Left lung (tissue), 10 donors: ENCODE measurements around the gene TMEM220. TPM values are rescaled to one million over a fixed set of nuclear protein-coding genes. Genes with fewer than 3 reads are reported as not detected.
"Not testable (repeated sequence)": the region's sequence is repeated elsewhere in the genome, so short reads cannot be mapped to it uniquely, and the experiment has no call there.

Source experiments
- ATAC-seq: fragments of 200-7000 bp; cut with Tn5 transposase; one replicate; pipeline ENCODE4 v1.9.1; 2020; ENCODE audit warnings: moderate library complexity
- DNase-seq, 4 donors: peaks; one replicate each; pipeline ENCODE4 v3.0.0-alpha.2; 2013 to 2020
- H3K27ac ChIP-seq, 2 donors: fragments of 200-600 bp; sonication (generic) in 1 of 2; one replicate each; pipeline versions ENCODE4 v1.5.0 to v1.8.0; 2020 to 2021
- H3K27me3 ChIP-seq, 2 donors: fragments of 200-600 bp; sonication (generic) in 1 of 2; one replicate each; pipeline versions ENCODE4 v1.5.0 to v1.8.0; 2020 to 2021
- H3K36me3 ChIP-seq, 2 donors: fragments of 200-600 bp; sonication (generic) in 1 of 2; one replicate each; pipeline versions ENCODE4 v1.5.0 to v1.8.0; 2020 to 2021
- H3K4me1 ChIP-seq, 2 donors: fragments of 200-600 bp; one replicate each; pipeline ENCODE4 v1.8.0; 2021
- H3K4me3 ChIP-seq, 2 donors: fragments of 200-600 bp; sonication (generic) in 1 of 2; one replicate each; pipeline versions ENCODE4 v1.5.0 to v1.8.0; 2020 to 2021; ENCODE audit warnings: mild to moderate bottlenecking in 1 of 2
- H3K9me3 ChIP-seq, 2 donors: fragments of 200-600 bp; sonication (generic) in 1 of 2; one replicate each; pipeline versions ENCODE4 v1.5.0 to v1.8.0; 2020 to 2021
- intact Hi-C, 2 donors: fragments of 100-400 bp; cut with DNase I; formaldehyde crosslinking; loops; one replicate each; pipeline versions ENCODE4 v1.11.2 to v1.14.2; 2022
- polyA plus RNA-seq, 6 donors: library from polyadenylated mRNA; unstranded; fragments of 120-200 nt; gene quantifications; one replicate each; pipeline ENCODE4 v1.2.1, GENCODE V29; 2013; ENCODE audit not compliant: insufficient read length in 6 of 6
- total RNA-seq, 2 donors: library from RNA; stranded (reverse); fragmentation: NEBNext Ultra II Directional; extraction: Animal tissue kit (Norgen Biotek cat#: 25700); gene quantifications; one replicate each; pipeline ENCODE4 v1.2.1, GENCODE V29; 2021
- TF ChIP-seq, protein P1 (sequence below), 2 donors: fragments of 200-600 bp; sonication (generic) in 1 of 2; IDR thresholded peaks; one replicate each; pipeline versions ENCODE4 v1.5.0 to v1.8.0; 2021; ENCODE audit warnings: antibody characterized with exemption in 2 of 2
- donor health status: DM: no; HTN: yes; CAD: no.
- donor health status: DM: no; HTN: no; CAD: no.

TMEM220 gene
- total and polyA plus RNA-seq, 8 donors: 6.9 to 18.3 (median 11.6) TPM

DNA sequence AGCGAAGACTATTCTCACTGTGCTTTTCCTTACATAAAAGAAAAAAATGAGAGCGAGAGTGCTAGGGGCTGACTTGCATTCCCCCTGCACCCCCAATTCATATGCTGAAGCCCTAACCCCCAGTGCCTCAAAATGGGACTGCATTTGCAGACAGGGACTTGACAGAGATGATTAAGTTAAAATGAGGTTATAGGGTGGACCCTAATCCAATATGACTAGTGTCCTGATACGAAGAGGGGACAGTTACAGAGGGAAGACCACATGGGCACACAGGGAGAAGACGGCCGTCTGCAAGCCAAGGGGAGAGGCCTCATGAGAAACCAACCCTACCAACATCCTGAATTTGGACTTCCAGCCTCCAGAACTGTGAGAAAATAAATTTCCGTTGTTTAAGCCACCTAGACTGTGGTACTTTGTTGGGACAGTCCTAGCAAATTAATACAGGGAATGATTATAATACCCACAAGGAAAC lies 1.6 kb upstream of the TMEM220 start:
- no peak overlapping the region for H3K27ac ChIP-seq
- intact Hi-C loops: no loop called here
- H3K9me3 ChIP-seq: no peaks in the 10 kb centered on the region

DNA sequence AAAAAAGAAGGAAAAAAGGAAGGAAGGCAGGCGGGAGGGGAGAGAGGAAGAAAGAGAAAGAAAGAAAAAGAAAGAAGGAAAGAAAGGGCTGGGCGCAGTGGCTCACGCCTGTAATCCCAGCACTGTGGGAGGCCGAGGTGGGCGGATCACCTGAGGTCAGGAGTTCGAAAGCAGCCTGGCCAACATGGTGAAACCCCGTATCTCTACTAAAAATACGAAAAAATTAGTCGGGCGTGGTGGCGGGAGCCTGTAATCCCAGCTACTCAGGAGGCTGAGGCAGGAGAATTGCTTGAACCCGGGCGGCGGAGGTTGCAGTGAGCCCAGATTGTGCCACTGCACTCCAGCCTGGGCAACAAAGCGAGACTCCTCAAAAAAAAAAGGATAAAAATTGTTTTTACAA lies 424 bp upstream of the TMEM220 start:
- Histone ChIP-seq H3K4me3 (peak overlapping the region; percentile 65 to 66), H3K27ac (peak overlapping the region; percentile 89 to 92)
- ATAC-seq: peak; percentile 2
- DNase-seq, H3K27me3 ChIP-seq, H3K4me1 ChIP-seq, H3K9me3 ChIP-seq, H3K36me3 ChIP-seq, intact Hi-C loops: not testable (repeated sequence)

More for the DNA sequence above, 1.6 kb upstream of the TMEM220 start:
- ATAC-seq: no peak
- DNase-seq: no peak
- TF ChIP-seq, protein P1, sequence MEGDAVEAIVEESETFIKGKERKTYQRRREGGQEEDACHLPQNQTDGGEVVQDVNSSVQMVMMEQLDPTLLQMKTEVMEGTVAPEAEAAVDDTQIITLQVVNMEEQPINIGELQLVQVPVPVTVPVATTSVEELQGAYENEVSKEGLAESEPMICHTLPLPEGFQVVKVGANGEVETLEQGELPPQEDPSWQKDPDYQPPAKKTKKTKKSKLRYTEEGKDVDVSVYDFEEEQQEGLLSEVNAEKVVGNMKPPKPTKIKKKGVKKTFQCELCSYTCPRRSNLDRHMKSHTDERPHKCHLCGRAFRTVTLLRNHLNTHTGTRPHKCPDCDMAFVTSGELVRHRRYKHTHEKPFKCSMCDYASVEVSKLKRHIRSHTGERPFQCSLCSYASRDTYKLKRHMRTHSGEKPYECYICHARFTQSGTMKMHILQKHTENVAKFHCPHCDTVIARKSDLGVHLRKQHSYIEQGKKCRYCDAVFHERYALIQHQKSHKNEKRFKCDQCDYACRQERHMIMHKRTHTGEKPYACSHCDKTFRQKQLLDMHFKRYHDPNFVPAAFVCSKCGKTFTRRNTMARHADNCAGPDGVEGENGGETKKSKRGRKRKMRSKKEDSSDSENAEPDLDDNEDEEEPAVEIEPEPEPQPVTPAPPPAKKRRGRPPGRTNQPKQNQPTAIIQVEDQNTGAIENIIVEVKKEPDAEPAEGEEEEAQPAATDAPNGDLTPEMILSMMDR (IDR thresholded peaks at IDR 0.05): no peak
- Histone ChIP-seq H3K27me3 (no peaks in the 10 kb centered on the region), H3K4me3 (no peak overlapping the region), H3K36me3 (no peaks in the 10 kb centered on the region), H3K4me1 (peaks cover 0 to 10% of the 10 kb centered on the region in 2 donors)

DNA sequence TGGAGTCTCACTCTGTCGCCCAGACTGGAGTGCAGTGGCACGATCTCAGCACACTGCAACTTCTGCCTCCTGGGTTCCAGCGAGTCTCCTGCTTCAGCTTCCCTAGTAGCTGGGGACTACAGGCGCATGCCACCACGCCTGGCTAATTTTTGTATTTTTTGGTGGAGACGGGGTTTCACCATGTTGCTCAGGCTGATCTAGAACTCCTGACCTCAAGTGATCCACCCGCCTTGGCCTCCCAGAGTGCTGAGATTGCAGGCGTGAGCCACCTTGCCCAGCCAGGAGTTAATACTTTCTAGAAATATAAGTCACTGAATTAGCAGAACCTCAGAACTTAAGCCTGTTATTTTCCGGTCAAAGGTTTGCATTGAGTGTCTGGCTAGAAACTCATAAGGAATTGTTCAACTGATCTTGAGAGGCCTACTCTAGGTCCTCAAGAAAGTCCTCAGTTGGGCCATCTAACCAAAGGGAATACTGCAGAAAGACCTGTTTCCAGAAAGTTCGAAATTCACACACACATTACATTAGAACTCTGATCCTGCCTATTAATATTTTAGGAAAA lies 1.4 kb downstream of the TMEM220 start:
- peaks cover 0 to 10% of the 10 kb centered on the region in 2 donors for H3K36me3 ChIP-seq
- H3K27ac ChIP-seq: no peak overlapping the region
- peaks cover 0 to 10% of the 10 kb centered on the region in 2 donors for H3K4me1 ChIP-seq
- ATAC-seq: no peak
- no peaks in the 10 kb centered on the region for H3K9me3 ChIP-seq
- TF ChIP-seq, protein P1 (IDR thresholded peaks at IDR 0.05): no peak
- DNase-seq: no peak
- no peak overlapping the region for H3K4me3 ChIP-seq
- intact Hi-C loops: no loop called here
- no peaks in the 10 kb centered on the region for H3K27me3 ChIP-seq

DNA sequence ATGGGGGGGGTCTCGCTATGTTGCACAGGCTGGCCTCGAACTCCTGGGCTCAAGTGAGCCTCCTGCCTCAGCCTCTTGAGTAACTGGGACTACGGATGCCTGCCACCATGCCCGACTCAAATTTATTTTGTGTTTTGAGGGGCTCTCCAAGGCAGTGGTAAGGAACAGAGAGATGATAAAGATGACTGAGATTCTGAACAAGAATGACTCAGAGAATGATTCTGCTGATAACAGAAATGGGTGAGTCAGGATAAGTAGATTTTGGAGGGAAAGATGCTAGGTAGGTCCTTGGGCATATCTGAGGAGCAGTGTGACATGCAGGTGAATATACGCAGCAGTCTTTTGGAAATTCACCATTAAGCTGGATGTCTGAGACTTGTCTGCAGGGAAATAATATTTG lies 2.6 kb downstream of the TMEM220 start:
- Histone ChIP-seq H3K27me3 (no peaks in the 10 kb centered on the region), H3K4me3 (no peak overlapping the region), H3K27ac (no peak overlapping the region), H3K36me3 (peaks cover 0 to 16% of the 10 kb centered on the region in 2 donors), H3K9me3 (no peaks in the 10 kb centered on the region), H3K4me1 (peaks cover 0 to 10% of the 10 kb centered on the region in 2 donors)
- intact Hi-C loops: no loop called here
- ATAC-seq: no peak
- TF ChIP-seq, protein P1 (IDR thresholded peaks at IDR 0.05): no peak
- DNase-seq: no peak

DNA sequence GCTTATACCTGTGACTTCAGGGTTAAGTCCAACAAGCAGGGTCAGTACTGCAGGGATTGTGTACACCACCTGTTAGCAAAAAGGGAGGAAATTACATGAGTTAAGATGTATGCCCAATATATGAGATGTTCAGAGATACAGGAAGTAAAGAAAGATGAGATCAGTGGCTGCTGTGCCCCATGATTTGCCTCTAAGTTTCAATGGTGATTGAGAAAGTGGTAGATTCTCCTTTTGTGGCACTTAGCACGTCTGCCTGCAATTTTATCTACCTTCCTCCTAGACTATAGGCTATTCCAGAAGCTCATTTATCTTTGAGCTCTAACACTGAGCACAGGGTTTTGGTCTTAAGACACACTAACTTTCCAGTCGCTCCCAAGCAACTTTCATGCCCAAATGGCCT lies 3.6 kb downstream of the TMEM220 start:
- no peak for DNase-seq
- TF ChIP-seq, protein P1 (IDR thresholded peaks at IDR 0.05): no peak
- Histone ChIP-seq H3K27me3 (no peaks in the 10 kb centered on the region), H3K36me3 (peaks cover 0 to 16% of the 10 kb centered on the region in 2 donors), H3K4me3 (no peak overlapping the region), H3K27ac (no peak overlapping the region), H3K9me3 (no peaks in the 10 kb centered on the region), H3K4me1 (peaks cover 0 to 10% of the 10 kb centered on the region in 2 donors)
- no peak for ATAC-seq
- intact Hi-C loops: no loop called here

DNA sequence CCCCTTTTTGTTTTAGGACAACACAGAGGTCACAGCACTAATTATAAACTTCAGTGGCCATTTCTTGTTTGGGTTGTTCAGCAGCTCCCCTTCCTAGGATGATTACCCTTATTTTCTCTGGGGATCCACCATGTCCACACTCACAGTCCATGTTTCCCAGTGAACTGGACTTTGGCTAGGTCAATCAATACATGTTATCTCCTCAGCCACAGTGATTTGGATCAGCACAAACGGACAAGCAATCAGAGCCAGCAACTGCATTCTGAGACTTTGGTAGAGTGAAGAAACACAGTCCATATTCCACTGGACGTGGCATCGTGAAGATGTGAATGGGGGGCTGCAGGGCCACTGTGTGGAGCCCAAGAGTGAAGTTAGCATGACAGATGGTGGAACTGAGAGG lies 4.6 kb downstream of the TMEM220 start:
- Histone ChIP-seq H3K27me3 (no peaks in the 10 kb centered on the region), H3K27ac (no peak overlapping the region), H3K4me3 (no peak overlapping the region), H3K36me3 (peaks cover 0 to 16% of the 10 kb centered on the region in 2 donors), H3K9me3 (no peaks in the 10 kb centered on the region), H3K4me1 (peaks cover 0 to under 1% of the 10 kb centered on the region in 2 donors)
- ATAC-seq: no peak
- no peak for DNase-seq
- TF ChIP-seq, protein P1 (IDR thresholded peaks at IDR 0.05): no peak
- intact Hi-C loops: no loop called here
